AG10803 (cell line): Measurements from ENCODE around the gene BCL6B.
"Not testable (repeated sequence)": the region's sequence is repeated elsewhere in the genome, so short reads cannot be mapped to it uniquely, and the experiment has no call there.

Source experiments
- DNase-seq: peaks from one replicate; pipeline ENCODE4 v3.0.0; 2010; ENCODE audit warnings: low read depth
- H3K4me3 ChIP-seq: 2 replicates; pipeline ENCODE4 v1.5.1; 2011; ENCODE audit warnings: mild to moderate bottlenecking, low read length, control low read depth
- TF ChIP-seq, protein P1 (sequence below): conservative IDR thresholded peaks from 2 replicates; pipeline ENCODE4 v1.5.1; 2011; ENCODE audit warnings: mild to moderate bottlenecking, low read length, control low read depth, inconsistent platforms

Gene BCL6B

GRCh38 chr17:7043182-7043496 lies 20.3 kb downstream of the BCL6B start:
- H3K4me3 ChIP-seq = peak overlapping the region; percentile 53
- DNase-seq = no peak
- TF ChIP-seq, protein P1, sequence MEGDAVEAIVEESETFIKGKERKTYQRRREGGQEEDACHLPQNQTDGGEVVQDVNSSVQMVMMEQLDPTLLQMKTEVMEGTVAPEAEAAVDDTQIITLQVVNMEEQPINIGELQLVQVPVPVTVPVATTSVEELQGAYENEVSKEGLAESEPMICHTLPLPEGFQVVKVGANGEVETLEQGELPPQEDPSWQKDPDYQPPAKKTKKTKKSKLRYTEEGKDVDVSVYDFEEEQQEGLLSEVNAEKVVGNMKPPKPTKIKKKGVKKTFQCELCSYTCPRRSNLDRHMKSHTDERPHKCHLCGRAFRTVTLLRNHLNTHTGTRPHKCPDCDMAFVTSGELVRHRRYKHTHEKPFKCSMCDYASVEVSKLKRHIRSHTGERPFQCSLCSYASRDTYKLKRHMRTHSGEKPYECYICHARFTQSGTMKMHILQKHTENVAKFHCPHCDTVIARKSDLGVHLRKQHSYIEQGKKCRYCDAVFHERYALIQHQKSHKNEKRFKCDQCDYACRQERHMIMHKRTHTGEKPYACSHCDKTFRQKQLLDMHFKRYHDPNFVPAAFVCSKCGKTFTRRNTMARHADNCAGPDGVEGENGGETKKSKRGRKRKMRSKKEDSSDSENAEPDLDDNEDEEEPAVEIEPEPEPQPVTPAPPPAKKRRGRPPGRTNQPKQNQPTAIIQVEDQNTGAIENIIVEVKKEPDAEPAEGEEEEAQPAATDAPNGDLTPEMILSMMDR = no peak

- DNase-seq = peak; percentile 25
- TF ChIP-seq, protein P1 = no peak
- H3K4me3 ChIP-seq = peak within 1 kb of the TSS; percentile 53
These were observed 20.8 kb downstream of the BCL6B start, which contains the start of gene SLC16A11 for GRCh38 chr17:7043497-7044198. Gene SLC16A11 (minus strand): TSS chr17:7044092. CDS start chr17:7043513, 579 bp downstream.

GRCh38 chr17:7045492-7046126 lies 22.8 kb downstream of the BCL6B start:
- TF ChIP-seq, protein P1 = peak; percentile 83
- H3K4me3 ChIP-seq = no peak overlapping the region
- peak; percentile 81 for DNase-seq

- H3K4me3 ChIP-seq = no peak overlapping the region
- TF ChIP-seq, protein P1 = no peak
- no peak for DNase-seq
These were observed 23.4 kb downstream of the BCL6B start for GRCh38 chr17:7046127-7046724.

GRCh38 chr17:7046725-7047397 lies 24.0 kb downstream of the BCL6B start:
- DNase-seq, H3K4me3 ChIP-seq: not testable (repeated sequence)

DNA sequence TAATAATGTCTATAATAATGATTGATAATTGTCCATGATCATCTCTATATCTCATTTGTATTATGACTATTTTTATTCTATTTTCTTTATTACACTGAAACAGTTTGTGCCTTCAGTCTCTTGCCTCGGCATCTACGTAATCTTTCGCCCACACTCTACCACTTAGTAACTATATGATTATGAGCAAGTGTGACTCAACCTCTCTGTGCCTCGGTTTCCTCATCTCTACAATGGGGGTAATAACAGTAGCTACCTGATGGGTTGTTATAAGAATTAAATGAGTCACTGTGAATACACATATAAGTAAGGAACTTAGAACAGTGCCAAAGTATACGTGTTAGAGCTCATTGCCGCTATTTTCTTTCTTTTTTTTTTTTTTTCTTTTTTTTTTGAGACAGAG lies 24.7 kb downstream of the BCL6B start:
- DNase-seq = no peak
- no peak overlapping the region for H3K4me3 ChIP-seq
- TF ChIP-seq, protein P1 = no peak

- no peak overlapping the region for H3K4me3 ChIP-seq
- TF ChIP-seq, protein P1 = no peak
- no peak for DNase-seq
These were observed 26.1 kb downstream of the BCL6B start for GRCh38 chr17:7048968-7049367.

- DNase-seq, H3K4me3 ChIP-seq: not testable (repeated sequence)
These were observed 27.7 kb downstream of the BCL6B start for GRCh38 chr17:7050583-7050982.
